Measurements from ENCODE around the gene CRELD2.

GRCh38 chr22:49975543-49976389 lies 57.3 kb downstream of the CRELD2 start:
- TF ChIP-seq CTCF (IDR thresholded peaks at IDR 0.05; ENCODE audit: low read length) (no peak), EZH2 (IDR thresholded peaks at IDR 0.05; ENCODE audit: borderline replicate concordance, low read length) (no peak)

Measured in OCI-LY1 (cell line).